Measurements from ENCODE around the gene SLC30A4. TPM values are rescaled to one million over a fixed set of nuclear protein-coding genes. Genes with fewer than 3 reads are reported as not detected.

Gene SLC30A4
- total RNA-seq, 2 donors from 2014 or later = 0.53 to 1.2 TPM

GRCh38 chr15:45497261-45497660, 25.3 kb downstream of the SLC30A4 start:
- peaks cover 5% of the 10 kb centered on the region for H3K4me1 ChIP-seq (ENCODE audit: control insufficient read depth, insufficient read depth, low read length)
- peaks cover 1% of the 10 kb centered on the region for H3K27me3 Mint-ChIP-seq (ENCODE audit: insufficient read depth)
- H3K36me3 Mint-ChIP-seq (ENCODE audit: low read depth) = no peaks in the 10 kb centered on the region
- no peaks in the 10 kb centered on the region for H3K9me3 Mint-ChIP-seq
- no CpG with 5 or more reads among the region's 3 CpGs for WGBS, 2 experiments (ENCODE audit: insufficient coverage in 1 of 2, insufficient read length in 1 of 2)
- H3K9ac ChIP-seq (ENCODE audit: extremely low read depth, low read length, poor library complexity, severe bottlenecking) = no peak overlapping the region
- no peak for TF ChIP-seq CTCF (conservative IDR thresholded peaks at IDR 0.05)
- no peak overlapping the region for H3K27ac ChIP-seq (ENCODE audit: low read depth, low read length)
- H3K4me3 Mint-ChIP-seq = no peak overlapping the region
- H3K4me3 ChIP-seq (ENCODE audit: low read length) = no peak overlapping the region
- no peak for DNase-seq
- no peaks in the 10 kb centered on the region for H3K27me3 ChIP-seq (ENCODE audit: control insufficient read depth, insufficient read depth, low read length, poor library complexity, severe bottlenecking)
- H3K27ac Mint-ChIP-seq = no peak overlapping the region
- H3K36me3 ChIP-seq (ENCODE audit: control insufficient read depth, insufficient read depth, low read length) = no peaks in the 10 kb centered on the region
- no peaks in the 10 kb centered on the region for H3K9me3 ChIP-seq (ENCODE audit: control insufficient read depth, low read length)
- H3K4me1 Mint-ChIP-seq = peaks cover 11% of the 10 kb centered on the region

GRCh38 chr15:45496658-45497057, 25.9 kb downstream of the SLC30A4 start:
- H3K36me3 ChIP-seq (ENCODE audit: control insufficient read depth, insufficient read depth, low read length) = no peaks in the 10 kb centered on the region
- H3K4me3 Mint-ChIP-seq = no peak overlapping the region
- WGBS, 2 experiments (ENCODE audit: insufficient coverage in 1 of 2, insufficient read length in 1 of 2) = 85 to 100% methylated on average over 1 to 2 of the region's 2 CpGs

GRCh38 chr15:45495588-45495987, 27.0 kb downstream of the SLC30A4 start:
- no peak overlapping the region for H3K9ac ChIP-seq (ENCODE audit: extremely low read depth, low read length, poor library complexity, severe bottlenecking)

More at GRCh38 chr15:45496658-45497057, 25.9 kb downstream of the SLC30A4 start:
- Mint-ChIP-seq H3K36me3 (ENCODE audit: low read depth) (no peaks in the 10 kb centered on the region), H3K27ac (no peak overlapping the region), H3K4me1 (peaks cover 11% of the 10 kb centered on the region), H3K9me3 (no peaks in the 10 kb centered on the region), H3K27me3 (ENCODE audit: insufficient read depth) (peaks cover 5% of the 10 kb centered on the region)
- TF ChIP-seq CTCF (conservative IDR thresholded peaks at IDR 0.05) = no peak
- Histone ChIP-seq H3K27me3 (ENCODE audit: control insufficient read depth, insufficient read depth, low read length, poor library complexity, severe bottlenecking) (no peaks in the 10 kb centered on the region), H3K4me1 (ENCODE audit: control insufficient read depth, insufficient read depth, low read length) (peaks cover 5% of the 10 kb centered on the region), H3K27ac (ENCODE audit: low read depth, low read length) (no peak overlapping the region), H3K9me3 (ENCODE audit: control insufficient read depth, low read length) (no peaks in the 10 kb centered on the region), H3K9ac (ENCODE audit: extremely low read depth, low read length, poor library complexity, severe bottlenecking) (no peak overlapping the region), H3K4me3 (ENCODE audit: low read length) (no peak overlapping the region)
- no peak for DNase-seq

More at GRCh38 chr15:45495588-45495987, 27.0 kb downstream of the SLC30A4 start:
- Histone ChIP-seq H3K4me3 (ENCODE audit: low read length) (no peak overlapping the region), H3K4me1 (ENCODE audit: control insufficient read depth, insufficient read depth, low read length) (peaks cover 5% of the 10 kb centered on the region), H3K27me3 (ENCODE audit: control insufficient read depth, insufficient read depth, low read length, poor library complexity, severe bottlenecking) (no peaks in the 10 kb centered on the region), H3K27ac (ENCODE audit: low read depth, low read length) (no peak overlapping the region), H3K9me3 (ENCODE audit: control insufficient read depth, low read length) (no peaks in the 10 kb centered on the region), H3K36me3 (ENCODE audit: control insufficient read depth, insufficient read depth, low read length) (no peaks in the 10 kb centered on the region)
- peaks cover 11% of the 10 kb centered on the region for H3K27me3 Mint-ChIP-seq (ENCODE audit: insufficient read depth)
- no peaks in the 10 kb centered on the region for H3K36me3 Mint-ChIP-seq (ENCODE audit: low read depth)
- H3K4me1 Mint-ChIP-seq = peaks cover 11% of the 10 kb centered on the region
- no peak for DNase-seq
- no peak for TF ChIP-seq CTCF (conservative IDR thresholded peaks at IDR 0.05)
- no peaks in the 10 kb centered on the region for H3K9me3 Mint-ChIP-seq
- 80 to 84% methylated on average over 2 to 3 of the region's 3 CpGs for WGBS, 2 experiments (ENCODE audit: insufficient coverage in 1 of 2, insufficient read length in 1 of 2)
- no peak overlapping the region for H3K27ac Mint-ChIP-seq
- no peak overlapping the region for H3K4me3 Mint-ChIP-seq
